H1 (cell line): Measurements from ENCODE around the gene ANKRD24. TPM values are rescaled to one million over a fixed set of nuclear protein-coding genes. Genes with fewer than 3 reads are reported as not detected.

Experiments used
- BCL11A ChIP-seq, 2 experiments: IDR thresholded peaks; one replicate each; pipeline ENCODE4 v1.6.1; 2011; ENCODE audit warnings: low read depth in 2 of 2, low read length in 2 of 2, mild to moderate bottlenecking in 2 of 2
- CTBP2 ChIP-seq: IDR thresholded peaks from 2 replicates; pipeline ENCODE4 v1.7.0; 2011; ENCODE audit warnings: borderline replicate concordance, mild to moderate bottlenecking, moderate library complexity, mixed read lengths, low read length; ENCODE audit not compliant: insufficient read depth, insufficient read length
- CTCF ChIP-seq, 3 experiments: IDR thresholded peaks; 1 replicate in 2 of 3; 2 replicates in 1 of 3; pipeline versions ENCODE4 v1.5.1 to v1.6.1; 2011; ENCODE audit warnings: low read length in 3 of 3, mild to moderate bottlenecking in 3 of 3, inconsistent platforms in 2 of 3, low read depth in 1 of 3, moderate library complexity in 1 of 3; ENCODE audit not compliant: insufficient read depth in 1 of 3; ENCODE audit errors: control extremely low read depth in 1 of 3
- FOSL1 ChIP-seq: IDR thresholded peaks from 2 replicates; pipeline ENCODE4 v1.6.1; 2011; ENCODE audit warnings: mild to moderate bottlenecking, low read depth, low read length, moderate library complexity; ENCODE audit not compliant: insufficient read depth
- KDM1A ChIP-seq: fragments of 200-600, 300-600 bp; sonication (generic); IDR thresholded peaks from 2 replicates; pipeline ENCODE4 v1.7.1; 2016; ENCODE audit warnings: mild to moderate bottlenecking, low read length, borderline replicate concordance
- MAFK ChIP-seq: IDR thresholded peaks from 2 replicates; pipeline ENCODE4 v1.6.1; 2012; ENCODE audit warnings: low read depth, mild to moderate bottlenecking, improper control_type of control experiment, low read length
- NRF1 ChIP-seq: IDR thresholded peaks from 2 replicates; pipeline ENCODE4 v1.6.1; 2011; ENCODE audit warnings: mild to moderate bottlenecking, low read depth, low read length, improper control_type of control experiment
- RAD21 ChIP-seq, 2 experiments: IDR thresholded peaks in 1 of 2; conservative IDR thresholded peaks in 1 of 2; 2 replicates each; pipeline ENCODE4 v1.6.1; 2011; ENCODE audit warnings: low read depth in 2 of 2, low read length in 2 of 2, improper control_type of control experiment in 1 of 2, inconsistent platforms in 1 of 2, mild to moderate bottlenecking in 1 of 2, moderate library complexity in 1 of 2
- SAP30 ChIP-seq: fragments of 300-600 bp; sonication (generic); IDR thresholded peaks from 2 replicates; pipeline ENCODE4 v1.7.1; 2012; ENCODE audit warnings: low read length, moderate library complexity, mild to moderate bottlenecking, inconsistent platforms; ENCODE audit not compliant: insufficient read depth, insufficient replicate concordance
- SRF ChIP-seq: IDR thresholded peaks from 2 replicates; pipeline ENCODE4 v1.6.1; 2011; ENCODE audit warnings: mild to moderate bottlenecking, low read depth, low read length, moderate library complexity
- SUZ12 ChIP-seq: fragments of 200-600 bp; sonication (generic); IDR thresholded peaks from 2 replicates; pipeline ENCODE4 v1.6.1; 2012; ENCODE audit warnings: mild to moderate bottlenecking, inconsistent platforms, low read length, moderate library complexity, mixed read lengths
- polyA plus RNA-seq, 7 experiments: library from polyadenylated mRNA; depleted of rRNA in 3 of 7; stranded (reverse) in 5 of 7; unstranded in 2 of 7; fragments of >200 nt in 5 of 7; fragments of 200-250 nt in 2 of 7; gene quantifications; 1 replicate in 5 of 7; 2 replicates in 1 of 7; 4 replicates in 1 of 7; pipeline versions ENCODE4 v1.2.1 to v1.2.3, GENCODE V29; 2011 to 2013; ENCODE audit warnings: missing spikeins in 2 of 7, mixed read lengths in 2 of 7
- total RNA-seq: library from RNA; stranded (reverse); fragmentation: NEBNext Ultra II Directional; extraction: Animal tissue kit (Norgen Biotek cat#: 25700); gene quantifications from 2 replicates; pipeline ENCODE4 v1.2.1, GENCODE V29; 2021

Gene ANKRD24
- total and polyA plus RNA-seq, 2 of the 8 experiments (the other 6 are each of a cell fraction or from before 2014, with no cell fraction given), result 7.6 to 14.1 TPM

- TF ChIP-seq KDM1A, result peak; percentile 33; the same call in 1 of the 2 replicates
- TF ChIP-seq CTCF (IDR thresholded peaks at IDR 0.05; ENCODE audit: control extremely low read depth in 1 of 3, insufficient read depth in 1 of 3, low read depth in 1 of 3, low read length in 3 of 3), result peak in 2 of 3 experiments; percentile 15 to 20; a peak in 2 of 4 replicates
- peak; percentile 17 to 40; a peak in 3 of 4 replicates for TF ChIP-seq RAD21 (IDR thresholded peaks at IDR 0.05 in 1 of 2, conservative IDR thresholded peaks at IDR 0.05 in 1 of 2; ENCODE audit: low read depth in 2 of 2, low read length in 2 of 2)
- TF ChIP-seq MAFK, result no peak
- TF ChIP-seq CTBP2, result no peak
- TF ChIP-seq FOSL1, result no peak
- TF ChIP-seq NRF1, result no peak
- TF ChIP-seq SRF, result no peak
- no peak for TF ChIP-seq SUZ12
- TF ChIP-seq BCL11A (IDR thresholded peaks at IDR 0.05; ENCODE audit: low read depth in 2 of 2, low read length in 2 of 2), result no peak
- TF ChIP-seq SAP30, result no peak
- TF ChIP-seq, all 59 proteins: peak for 3
These were observed 24.5 kb downstream of the ANKRD24 start (continued) for GRCh38 chr19:4206818-4207484.
